ENCODE measurements around the gene OTOP2.

The OTOP2 gene

DNA sequence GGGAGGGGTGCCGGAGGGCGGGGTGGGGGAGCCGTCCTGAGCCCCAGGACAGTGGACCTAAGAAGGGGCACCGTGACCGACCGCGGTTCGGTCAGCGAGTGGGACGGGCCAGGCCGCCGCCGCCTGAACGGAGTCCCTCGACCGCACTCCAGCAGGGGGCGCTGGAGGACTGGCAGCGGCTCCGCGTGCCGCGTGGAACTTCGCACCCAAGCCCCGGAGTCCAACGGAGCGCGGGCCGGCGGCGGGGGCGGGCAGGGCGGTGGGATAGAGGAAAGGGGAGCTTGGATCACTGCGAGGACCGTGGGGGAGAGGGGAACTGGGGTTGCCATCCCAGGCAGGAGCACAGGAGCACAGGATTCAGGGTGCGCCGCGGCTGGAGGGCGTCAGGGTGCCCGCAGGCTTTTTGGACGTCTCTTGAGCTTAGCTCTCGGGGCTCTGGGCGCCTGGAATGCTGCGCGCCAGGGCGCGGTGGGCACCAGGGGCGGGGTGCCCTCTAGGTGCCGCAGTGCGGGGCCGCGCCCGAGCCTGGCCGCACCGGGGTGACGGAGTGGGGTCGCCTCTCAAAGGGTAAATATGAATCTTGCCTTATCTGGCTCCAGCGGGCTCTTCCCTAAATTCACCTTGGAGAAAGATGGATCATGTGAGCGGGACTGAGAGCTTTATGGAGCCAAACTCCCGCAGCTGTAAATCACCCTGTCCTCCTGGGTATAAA is 379 bp upstream of the OTOP2 start:
- H3K9me3 ChIP-seq = no peaks in the 10 kb centered on the region
- H3K27me3 ChIP-seq = peaks cover 99% of the 10 kb centered on the region
- peak overlapping the region; percentile 47 to 53 for H3K4me3 ChIP-seq (ENCODE audit: low read depth in 1 of 2, low read length in 1 of 2)
- H3K36me3 ChIP-seq = no peaks in the 10 kb centered on the region
- TF ChIP-seq, protein P1, sequence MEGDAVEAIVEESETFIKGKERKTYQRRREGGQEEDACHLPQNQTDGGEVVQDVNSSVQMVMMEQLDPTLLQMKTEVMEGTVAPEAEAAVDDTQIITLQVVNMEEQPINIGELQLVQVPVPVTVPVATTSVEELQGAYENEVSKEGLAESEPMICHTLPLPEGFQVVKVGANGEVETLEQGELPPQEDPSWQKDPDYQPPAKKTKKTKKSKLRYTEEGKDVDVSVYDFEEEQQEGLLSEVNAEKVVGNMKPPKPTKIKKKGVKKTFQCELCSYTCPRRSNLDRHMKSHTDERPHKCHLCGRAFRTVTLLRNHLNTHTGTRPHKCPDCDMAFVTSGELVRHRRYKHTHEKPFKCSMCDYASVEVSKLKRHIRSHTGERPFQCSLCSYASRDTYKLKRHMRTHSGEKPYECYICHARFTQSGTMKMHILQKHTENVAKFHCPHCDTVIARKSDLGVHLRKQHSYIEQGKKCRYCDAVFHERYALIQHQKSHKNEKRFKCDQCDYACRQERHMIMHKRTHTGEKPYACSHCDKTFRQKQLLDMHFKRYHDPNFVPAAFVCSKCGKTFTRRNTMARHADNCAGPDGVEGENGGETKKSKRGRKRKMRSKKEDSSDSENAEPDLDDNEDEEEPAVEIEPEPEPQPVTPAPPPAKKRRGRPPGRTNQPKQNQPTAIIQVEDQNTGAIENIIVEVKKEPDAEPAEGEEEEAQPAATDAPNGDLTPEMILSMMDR (IDR thresholded peaks at IDR 0.05) = peak; percentile 77
- peak overlapping the region; percentile 36 for H3K27ac ChIP-seq
- H3K4me1 ChIP-seq (ENCODE audit: control insufficient read depth in 1 of 2, insufficient read depth in 1 of 2, low read depth in 1 of 2, low read length in 1 of 2) = peaks cover 10 to 21% of the 10 kb centered on the region in 2 experiments

DNA sequence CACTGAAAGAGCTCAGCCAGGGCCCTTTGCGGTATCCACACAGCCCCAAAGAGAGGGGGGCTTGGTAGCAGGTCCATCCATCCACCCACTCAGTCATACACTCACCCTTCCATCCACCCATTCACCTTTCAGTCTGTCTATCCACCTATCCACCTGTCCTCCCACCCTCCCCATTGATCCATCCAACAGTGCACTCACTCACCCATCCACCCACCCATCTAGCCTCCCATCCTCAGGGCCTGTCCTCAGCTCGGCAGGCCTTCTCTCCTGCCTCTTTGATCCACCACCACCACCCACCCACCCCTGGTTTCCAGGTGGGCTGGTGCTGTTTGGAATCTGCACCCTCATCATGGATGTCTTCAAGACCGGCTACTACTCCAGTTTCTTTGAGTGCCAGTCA is 1.2 kb downstream of the OTOP2 start:
- Histone ChIP-seq H3K9me3 (no peaks in the 10 kb centered on the region), H3K4me1 (ENCODE audit: control insufficient read depth in 1 of 2, insufficient read depth in 1 of 2, low read depth in 1 of 2, low read length in 1 of 2) (peaks cover 10 to 21% of the 10 kb centered on the region in 2 experiments), H3K27ac (no peak overlapping the region), H3K36me3 (no peaks in the 10 kb centered on the region), H3K27me3 (peaks cover 99% of the 10 kb centered on the region), H3K4me3 (ENCODE audit: low read depth in 1 of 2, low read length in 1 of 2) (no peak overlapping the region)
- TF ChIP-seq, protein P1 (IDR thresholded peaks at IDR 0.05) = no peak

DNA sequence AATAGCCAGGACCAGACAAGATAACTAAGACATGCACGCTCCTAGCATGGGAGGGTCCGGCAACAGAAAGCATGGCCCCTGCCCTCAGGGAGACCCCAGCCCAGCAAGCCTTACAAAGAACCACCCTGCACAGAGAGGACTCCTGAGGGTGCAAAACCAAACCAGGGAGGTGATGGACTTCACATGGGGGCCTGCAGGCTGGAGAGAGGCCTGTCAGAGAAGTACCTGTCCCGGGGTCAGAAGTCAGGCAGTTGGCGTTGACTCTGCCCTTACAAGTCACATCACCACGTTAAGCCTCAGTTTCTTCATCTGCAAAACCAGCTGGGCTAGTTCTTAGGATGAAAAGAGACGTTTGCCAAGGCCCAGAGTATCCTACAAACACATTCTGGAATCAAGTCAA is 4.7 kb downstream of the OTOP2 start:
- peaks cover 99% of the 10 kb centered on the region for H3K27me3 ChIP-seq
- no peak overlapping the region for H3K4me3 ChIP-seq (ENCODE audit: low read depth in 1 of 2, low read length in 1 of 2)
- TF ChIP-seq, protein P1 (IDR thresholded peaks at IDR 0.05) = no peak
- H3K9me3 ChIP-seq = no peaks in the 10 kb centered on the region
- H3K27ac ChIP-seq = no peak overlapping the region
- H3K4me1 ChIP-seq (ENCODE audit: control insufficient read depth in 1 of 2, insufficient read depth in 1 of 2, low read depth in 1 of 2, low read length in 1 of 2) = peaks cover 9 to 11% of the 10 kb centered on the region in 2 experiments
- H3K36me3 ChIP-seq = no peaks in the 10 kb centered on the region

DNA sequence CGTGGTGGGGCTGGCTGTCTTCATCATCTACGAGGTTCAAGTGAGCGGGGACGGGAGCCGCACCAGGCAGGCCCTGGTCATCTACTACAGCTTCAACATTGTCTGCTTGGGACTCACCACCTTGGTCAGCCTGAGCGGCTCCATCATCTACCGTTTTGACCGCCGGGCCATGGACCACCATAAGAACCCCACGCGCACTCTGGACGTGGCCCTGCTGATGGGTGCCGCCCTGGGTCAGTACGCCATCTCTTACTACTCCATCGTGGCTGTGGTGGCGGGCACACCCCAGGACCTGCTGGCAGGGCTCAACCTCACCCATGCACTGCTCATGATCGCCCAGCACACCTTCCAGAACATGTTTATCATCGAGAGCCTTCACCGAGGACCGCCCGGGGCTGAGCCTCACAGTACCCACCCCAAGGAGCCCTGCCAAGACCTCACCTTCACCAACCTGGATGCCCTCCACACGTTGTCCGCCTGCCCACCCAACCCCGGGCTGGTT is 6.5 kb downstream of the OTOP2 start:
- Histone ChIP-seq H3K4me3 (ENCODE audit: low read depth in 1 of 2, low read length in 1 of 2) (no peak overlapping the region), H3K27ac (no peak overlapping the region), H3K4me1 (ENCODE audit: control insufficient read depth in 1 of 2, insufficient read depth in 1 of 2, low read depth in 1 of 2, low read length in 1 of 2) (no peaks in the 10 kb centered on the region), H3K9me3 (no peaks in the 10 kb centered on the region), H3K27me3 (peaks cover 99% of the 10 kb centered on the region), H3K36me3 (no peaks in the 10 kb centered on the region)
- TF ChIP-seq, protein P1 (IDR thresholded peaks at IDR 0.05) = no peak

DNA sequence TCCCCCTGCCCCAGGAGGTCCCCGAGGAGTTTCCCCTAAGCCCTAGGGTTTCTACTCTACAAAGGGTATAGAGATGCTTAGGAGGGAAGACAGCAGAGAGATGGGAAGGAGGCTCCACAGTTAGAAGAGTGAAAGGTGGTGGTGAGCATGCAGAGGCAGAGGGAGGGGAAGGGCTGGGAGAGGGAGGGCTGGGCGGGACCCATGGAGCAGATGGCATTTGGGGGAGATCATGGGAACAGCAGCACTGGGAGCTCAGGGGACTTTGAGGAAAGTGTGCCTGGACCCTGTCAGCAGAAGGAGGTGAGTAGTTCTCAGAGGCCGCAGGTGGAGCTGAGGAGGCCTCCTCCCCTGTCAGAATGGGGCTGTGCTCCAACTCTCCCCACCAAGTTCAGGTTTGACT is 11.0 kb downstream of the OTOP2 start:
- Histone ChIP-seq H3K4me1 (ENCODE audit: control insufficient read depth in 1 of 2, insufficient read depth in 1 of 2, low read depth in 1 of 2, low read length in 1 of 2) (no peaks in the 10 kb centered on the region), H3K27me3 (peaks cover 99% of the 10 kb centered on the region), H3K4me3 (ENCODE audit: low read depth in 1 of 2, low read length in 1 of 2) (no peak overlapping the region), H3K9me3 (no peaks in the 10 kb centered on the region), H3K27ac (no peak overlapping the region), H3K36me3 (no peaks in the 10 kb centered on the region)
- TF ChIP-seq, protein P1 (IDR thresholded peaks at IDR 0.05) = no peak

Data from neutrophil (primary cell).